ENCODE data around the gene EXOC1L. TPM values are rescaled to one million over a fixed set of nuclear protein-coding genes. Genes with fewer than 3 reads are reported as not detected.

EXOC1L gene
- total and polyA plus RNA-seq, 2 of the 13 experiments (the other 11 are each of a cell fraction or from before 2014, with no cell fraction given): not detected

GRCh38 chr4:55827582-55827981 lies 8.0 kb downstream of the EXOC1L start:
- FAIRE-seq (no peak), DNase-seq (ENCODE audit: low spot score) (no peak), ATAC-seq (no peak)
- 53% methylated on average over 2 of the region's 2 CpGs for whole genome bisulfite sequencing (ENCODE audit: low lambda C conversion rate)
- no peaks in the 10 kb centered on the region for H3K4me1 ChIP-seq (ENCODE audit: insufficient read depth, low read length)
- no peak overlapping the region for H3K9ac ChIP-seq (ENCODE audit: insufficient read depth, low read depth, low read length)
- no peaks in the 10 kb centered on the region for H3K79me2 ChIP-seq (ENCODE audit: insufficient read depth, low read length)
- CTCF ChIA-PET (ENCODE audit: low intra/inter-chr PET ratio, low total read pairs): no interaction called here
- H3K9me3 ChIP-seq (ENCODE audit: low read length): no peaks in the 10 kb centered on the region
- intact Hi-C loops (cut with micrococcal nuclease; ENCODE audit: unreplicated experiment) (no loop called here), in situ Hi-C loops (cut with HindIII; ENCODE audit: extremely low pct_ligation_motif_present, low pct_unique_long_range_greater_than_20kb) (no loop called here)
- H3K4me3 ChIP-seq (replicated peaks in 1 of 3; ENCODE audit: insufficient read depth in 1 of 3, low read depth in 2 of 3, low read length in 3 of 3): no peak overlapping the region
- H3K36me3 ChIP-seq (replicated peaks in 1 of 2; ENCODE audit: control insufficient read depth in 1 of 2, insufficient read depth in 2 of 2, low read length in 2 of 2): no peaks in the 10 kb centered on the region
- H2AFZ ChIP-seq (ENCODE audit: low read length): no peak overlapping the region
- no peak overlapping the region for H3K4me2 ChIP-seq (ENCODE audit: low read depth, low read length)
- no TSS peak for BruUV-seq (replicated peaks)
- peaks cover 0 to 3% of the 10 kb centered on the region in 2 experiments; a peak in 1 of 5 replicates for H3K27me3 ChIP-seq (ENCODE audit: control insufficient read depth in 1 of 2, insufficient read depth in 2 of 2, low read length in 2 of 2)
- no peaks in the 10 kb centered on the region for H4K20me1 ChIP-seq (ENCODE audit: insufficient read depth, low read length)
- no peak for TF ChIP-seq FOXO4 (CRISPR knock-in tag; conservative IDR thresholded peaks at IDR 0.05)
- no peak for TF ChIP-seq ELK4 (CRISPR knock-in tag; IDR thresholded peaks at IDR 0.05; ENCODE audit: borderline replicate concordance)
- no peak for TF ChIP-seq DNMT3B (CRISPR knock-in tag; conservative IDR thresholded peaks at IDR 0.05)
- no peak for TF ChIP-seq RORA (CRISPR knock-in tag; IDR thresholded peaks at IDR 0.05)
- TF ChIP-seq SMYD3 (CRISPR knock-in tag; IDR thresholded peaks at IDR 0.05): no peak
- TF ChIP-seq ZNF598 (CRISPR knock-in tag; IDR thresholded peaks at IDR 0.05; ENCODE audit: borderline replicate concordance): no peak
- no peak for TF ChIP-seq CBX1 (IDR thresholded peaks at IDR 0.05; ENCODE audit: low read depth)
- TF ChIP-seq ZNF800 (CRISPR knock-in tag; IDR thresholded peaks at IDR 0.05): no peak
- no peak for TF ChIP-seq FOXJ3 (CRISPR knock-in tag; IDR thresholded peaks at IDR 0.05; ENCODE audit: borderline replicate concordance)
- no peak overlapping the region for H3K27ac ChIP-seq (ENCODE audit: extremely low read length, insufficient read depth, low read length)
- POLR2A ChIA-PET: no interaction called here

All from HepG2 (cell line).